ENCODE results near the gene PSKH1. TPM values are rescaled to one million over a fixed set of nuclear protein-coding genes. Genes with fewer than 3 reads are reported as not detected.

PSKH1 gene
- total RNA-seq: 10.6 and 12.5 TPM in 2 replicates

DNA sequence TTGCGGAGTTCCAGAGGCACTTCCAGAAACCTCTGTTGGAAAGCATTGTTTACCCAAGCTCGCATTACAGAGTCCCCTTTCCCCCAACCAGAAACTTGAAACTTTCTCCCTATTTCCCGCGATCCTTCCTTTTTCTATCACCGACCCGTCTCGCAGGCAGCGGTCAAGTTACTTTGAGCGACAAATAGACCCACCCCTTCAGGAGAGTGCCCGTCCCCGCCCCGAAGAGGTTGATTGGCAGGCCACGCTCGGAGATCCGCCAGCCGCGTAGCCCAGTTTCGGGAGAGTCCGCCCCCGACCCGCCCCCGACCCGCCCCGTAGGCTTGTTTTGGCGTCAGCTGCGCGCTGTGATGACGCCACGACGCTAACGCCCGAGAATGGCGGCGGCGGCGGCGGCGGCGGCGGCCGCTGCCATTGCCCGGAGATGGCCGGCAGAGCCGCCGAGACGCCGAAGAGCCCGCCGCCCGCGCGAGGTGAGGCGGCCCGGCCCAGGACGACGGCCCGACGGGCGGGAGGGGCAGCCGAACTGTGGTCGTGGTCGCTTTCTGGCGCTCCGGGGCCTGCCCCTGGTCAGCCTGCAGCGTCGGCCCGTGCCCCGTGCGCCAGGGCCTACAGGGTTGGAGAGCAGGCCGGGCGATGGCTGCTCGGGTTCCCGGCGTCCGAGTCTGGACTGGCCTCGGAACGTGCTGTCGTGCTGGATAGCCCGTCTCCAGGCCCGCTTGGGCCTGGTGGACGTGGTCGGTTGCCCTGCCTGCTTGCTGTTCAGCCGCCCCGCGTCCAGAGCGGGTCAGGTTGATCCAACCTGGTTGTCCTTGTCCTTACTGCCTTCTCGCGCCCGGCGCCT lies at the start of gene PSKH1:
PSKH1 (plus strand) TSS at position 356 of the 844 bp plus-strand sequence. CDS start 15,496 bp downstream, outside the sequence.

DNA sequence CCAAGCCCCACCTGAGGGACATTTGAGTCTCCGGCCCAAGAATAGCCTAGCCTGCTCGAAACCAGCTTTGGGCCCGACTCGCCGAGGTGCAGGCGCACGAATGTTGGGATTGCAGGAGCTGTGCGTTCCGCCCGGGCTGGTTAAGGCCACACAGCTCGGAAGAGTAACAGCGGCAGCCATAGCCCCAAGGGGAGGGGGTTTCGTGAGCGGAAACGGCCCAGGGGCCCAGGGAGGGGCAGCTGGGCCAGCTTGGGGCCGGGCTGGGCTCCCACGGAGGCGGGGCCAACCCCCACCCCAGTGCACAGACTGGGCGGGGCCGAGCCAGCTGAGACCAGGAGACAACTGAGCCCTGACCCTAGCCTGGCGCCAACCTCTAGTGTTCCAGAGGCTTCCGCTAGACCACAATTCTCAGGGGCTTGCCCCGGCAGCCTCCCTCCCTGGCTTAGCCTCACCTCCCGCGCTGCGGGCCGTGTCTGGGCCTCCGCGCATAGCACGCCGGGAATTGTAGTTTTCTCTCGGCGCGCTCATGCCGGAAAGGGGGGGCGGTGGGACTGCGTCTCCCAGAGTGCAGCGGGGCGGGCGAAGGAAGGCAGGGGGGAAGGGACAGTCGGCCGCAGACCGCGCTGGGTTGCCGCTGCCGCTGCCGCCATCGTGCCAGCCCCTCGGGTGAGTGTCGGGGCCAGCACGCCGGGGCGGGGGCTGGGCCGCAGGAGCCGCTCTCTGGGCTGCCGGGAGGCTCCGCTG lies 46.6 kb upstream of the PSKH1 start, which contains the start of gene NUTF2:
NUTF2 (plus strand) TSS at position 614 of the 744 bp plus-strand sequence. CDS start 18,198 bp downstream, outside the sequence.

DNA sequence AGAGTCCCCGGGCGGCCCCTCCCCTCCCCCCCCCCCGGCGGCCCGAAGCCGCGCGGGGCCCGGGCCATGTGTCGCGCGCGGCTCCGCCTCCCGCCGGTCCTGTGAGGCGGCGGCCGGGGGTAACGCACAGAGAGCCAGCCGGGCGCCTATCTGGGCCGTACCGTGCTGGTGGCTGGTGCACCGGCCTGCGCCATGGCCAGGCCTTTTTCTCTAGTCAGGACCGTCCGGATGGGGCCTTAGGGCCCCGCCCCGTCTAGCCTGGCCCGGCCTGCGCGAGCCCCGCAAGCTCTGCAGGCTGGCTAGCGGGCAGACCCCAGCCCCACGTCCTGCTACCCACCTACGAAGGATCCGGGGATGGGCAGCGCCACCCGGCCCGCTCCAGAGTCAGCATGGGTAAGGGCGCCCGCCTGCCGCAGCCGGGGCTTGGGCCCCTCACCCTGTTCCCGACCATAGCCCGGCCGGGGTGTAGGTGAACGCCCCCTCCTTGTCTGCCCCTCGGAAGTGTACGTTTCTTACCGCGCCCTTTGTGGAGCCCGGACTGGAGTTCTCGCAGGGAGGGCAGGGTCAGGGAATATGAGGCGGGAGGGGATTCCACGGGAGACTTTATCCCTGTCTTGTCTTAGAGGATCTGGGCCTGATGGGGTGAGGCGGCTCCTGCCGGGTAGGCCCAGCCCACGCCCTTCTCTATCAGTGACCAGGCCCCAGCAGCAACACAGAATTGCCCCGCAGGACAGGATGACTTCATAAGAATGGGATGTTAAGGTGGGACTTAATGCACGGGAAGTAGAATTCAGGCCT lies 45.8 kb upstream of the PSKH1 start, which contains the start of gene CENPT:
CENPT (minus strand) TSS at position 630 of the 798 bp plus-strand sequence. CDS start 13,834 bp downstream, outside the sequence.

DNA sequence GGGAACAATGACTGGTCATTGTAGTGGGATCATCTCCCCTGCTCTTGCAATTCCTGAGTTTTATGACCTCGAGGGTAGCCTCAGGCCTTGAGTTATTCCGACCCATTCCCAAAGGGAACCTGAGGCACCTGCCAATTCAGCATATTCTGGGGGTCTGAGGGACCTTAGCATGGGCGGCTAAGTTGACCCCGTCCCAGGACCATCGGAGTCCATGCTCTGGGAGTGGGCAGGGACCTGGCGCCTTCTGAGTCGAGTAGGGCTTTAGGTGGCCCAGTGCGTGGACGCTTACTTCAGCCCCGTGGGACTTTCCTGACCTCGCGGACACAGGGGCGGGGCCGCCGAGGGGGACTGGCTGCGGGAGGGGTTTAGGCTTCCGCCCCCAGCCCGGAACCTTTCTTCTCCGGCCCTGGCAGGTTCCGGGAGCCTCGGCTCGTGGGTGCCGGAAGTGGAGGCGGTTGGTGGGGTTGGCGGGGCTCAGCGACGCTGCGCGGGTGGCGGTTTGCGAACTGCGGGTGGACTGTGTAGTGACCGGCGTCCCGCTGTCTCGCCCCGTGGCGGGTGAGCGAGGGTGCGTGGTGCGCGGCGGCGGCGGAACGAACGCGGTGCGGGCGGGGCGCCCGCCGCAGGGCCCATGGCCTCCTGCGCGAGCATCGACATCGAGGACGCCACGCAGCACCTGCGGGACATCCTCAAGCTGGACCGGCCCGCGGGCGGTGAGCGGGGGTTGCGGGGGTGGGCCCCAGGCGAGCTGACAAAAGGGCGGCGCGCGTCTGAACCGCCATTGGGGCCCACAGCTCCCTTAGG lies 20.2 kb upstream of the PSKH1 start, which contains the start of gene EDC4:
EDC4 (plus strand) TSS at position 422 of the 804 bp plus-strand sequence; CDS start at position 632, 210 bp downstream.

DNA sequence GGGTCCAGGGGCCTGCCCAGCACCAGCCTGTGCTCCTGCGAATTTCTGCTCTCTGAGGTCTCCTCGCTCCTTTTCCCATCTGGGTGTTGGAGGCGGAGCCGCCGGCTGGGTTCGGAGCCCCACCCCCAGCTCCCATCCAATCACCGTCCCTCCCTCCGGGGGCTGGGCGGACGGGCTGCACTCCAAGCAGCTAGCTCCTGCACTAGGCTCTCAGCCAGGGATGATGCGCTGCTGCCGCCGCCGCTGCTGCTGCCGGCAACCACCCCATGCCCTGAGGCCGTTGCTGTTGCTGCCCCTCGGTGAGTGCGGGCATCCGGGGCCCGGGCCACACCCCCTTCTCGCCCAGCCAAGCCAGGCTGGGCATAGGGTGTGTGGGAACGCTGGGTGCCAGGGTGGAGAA lies 8.4 kb upstream of the PSKH1 start, which contains the start of gene NRN1L:
NRN1L (plus strand) TSS at position 202 of the 400 bp plus-strand sequence; CDS start at position 221, 19 bp downstream.

DNA sequence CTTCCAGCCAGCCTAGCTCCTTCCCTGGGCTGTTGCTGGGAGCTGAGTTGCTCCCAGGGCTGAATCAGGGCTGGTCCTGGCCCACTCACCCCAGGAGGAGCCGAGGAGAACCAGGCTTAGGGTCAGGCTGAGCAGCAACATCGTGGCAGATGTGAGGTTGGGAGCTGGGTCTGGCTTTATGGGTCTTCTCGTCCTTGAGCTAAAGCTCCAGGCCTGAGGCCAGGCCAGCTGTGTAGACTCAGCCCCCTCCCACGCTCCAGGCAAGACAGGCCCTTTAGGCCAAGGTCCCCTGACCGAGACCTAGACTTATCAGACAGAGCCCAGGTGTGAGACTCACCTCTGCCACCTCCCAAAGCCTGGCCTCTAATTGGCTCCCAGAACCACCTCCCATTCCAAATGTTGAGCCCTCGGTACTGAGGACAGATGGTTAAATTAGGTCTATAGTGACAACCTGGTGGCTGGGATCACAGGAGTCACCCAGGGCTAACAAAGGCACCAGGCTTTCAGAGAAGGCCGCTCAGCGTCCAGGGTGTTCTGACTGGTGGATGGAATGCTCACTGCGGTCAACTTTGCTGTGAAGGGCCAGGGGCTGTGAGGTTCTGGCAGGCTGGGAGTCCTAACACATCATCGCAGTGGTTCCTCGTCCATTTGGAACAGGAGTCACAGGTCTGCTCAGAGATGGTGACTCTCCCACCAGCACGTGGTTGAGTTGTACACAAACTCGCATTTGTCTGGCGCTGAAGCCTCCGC lies 38.8 kb downstream of the PSKH1 start, which contains the start of gene CTRL:
CTRL (minus strand) TSS at position 151 of the 750 bp plus-strand sequence; CDS start at position 141, 10 bp downstream.

DNA sequence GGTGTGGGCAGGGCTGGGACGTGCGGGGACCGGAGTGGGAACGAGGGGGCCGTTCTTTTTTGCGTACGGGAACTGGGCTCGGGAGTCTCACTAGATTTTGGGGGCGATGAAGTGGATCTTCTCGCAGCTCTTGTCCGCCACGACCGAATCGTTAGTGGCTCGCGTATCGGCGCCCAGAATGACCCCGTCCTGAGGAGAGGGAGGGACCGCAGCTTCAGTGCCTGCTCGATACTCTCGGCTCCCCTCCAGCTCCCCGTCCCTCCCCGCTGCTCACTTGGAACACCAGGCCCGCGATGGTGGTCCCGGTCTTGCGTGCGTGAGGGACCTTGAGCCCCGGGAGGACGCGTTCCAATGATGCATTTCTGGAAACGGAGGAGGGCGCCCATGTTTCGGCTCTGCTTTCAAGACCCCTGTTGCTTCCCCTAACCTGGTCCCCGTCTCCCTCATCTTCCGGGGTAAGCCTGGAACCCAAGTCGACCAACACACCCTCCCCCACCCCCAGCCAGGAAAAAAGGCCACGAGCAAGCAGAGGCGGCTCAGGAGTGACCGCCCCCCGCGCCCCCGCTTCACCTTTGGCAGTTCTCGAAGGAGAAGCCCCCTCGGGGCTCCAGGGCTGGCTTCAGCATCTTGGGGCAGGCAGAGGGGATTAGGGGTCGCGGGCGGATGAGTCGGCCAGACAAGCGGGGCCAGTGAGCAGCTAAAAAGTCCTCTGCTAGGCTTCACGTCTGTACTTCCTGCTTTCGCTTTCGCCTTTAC lies 43.2 kb downstream of the PSKH1 start, which contains the start of gene PSMB10:
PSMB10 (minus strand) TSS at position 727 of the 756 bp plus-strand sequence; CDS start at position 626, 101 bp downstream.

DNA sequence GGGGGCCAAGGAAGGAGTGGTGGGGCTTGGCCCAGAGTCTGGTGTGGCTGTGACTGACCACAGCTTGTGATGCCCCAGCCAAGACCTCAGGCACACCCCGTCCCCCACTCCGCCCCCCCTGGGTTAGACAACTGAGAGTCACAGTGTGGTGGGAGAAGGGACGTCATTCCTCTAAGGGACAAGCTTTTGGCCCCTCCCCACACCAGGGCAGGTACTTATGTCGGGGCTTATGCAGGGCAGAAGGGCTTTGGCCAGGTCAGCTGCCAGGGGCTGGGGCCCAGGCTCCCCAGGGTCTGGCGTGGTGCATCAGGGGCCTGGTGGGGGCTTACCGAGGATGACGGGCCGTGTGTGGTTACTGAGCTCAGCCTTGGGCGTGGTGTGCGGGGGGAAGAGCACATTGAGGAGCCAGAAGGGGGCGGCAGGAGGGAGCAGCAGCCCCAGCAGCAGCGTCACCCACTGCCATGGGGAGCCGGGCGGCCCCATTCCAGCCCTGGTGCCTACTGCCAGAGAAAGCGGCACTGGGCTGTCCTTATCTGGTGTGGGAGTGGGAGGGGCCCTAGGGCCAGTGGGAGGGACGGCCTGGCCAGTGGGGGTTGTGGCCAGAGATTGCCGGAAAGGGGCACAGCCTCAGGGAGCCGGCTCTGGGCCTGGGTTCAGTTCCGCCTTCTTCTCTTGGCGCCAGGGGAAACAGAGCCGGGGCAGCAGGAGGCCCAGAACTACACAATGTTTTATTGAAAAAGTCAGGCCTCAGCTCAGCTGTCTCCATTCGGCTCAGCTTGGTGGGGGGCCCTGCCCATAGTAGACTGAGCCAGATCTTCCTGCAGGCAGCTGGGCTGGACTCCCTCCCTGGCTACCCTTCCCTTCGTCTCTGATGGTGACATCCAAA lies 50.8 kb downstream of the PSKH1 start, which contains the start of gene LCAT:
LCAT (minus strand) TSS at position 502 of the 886 bp plus-strand sequence; CDS start at position 483, 19 bp downstream.

DNA sequence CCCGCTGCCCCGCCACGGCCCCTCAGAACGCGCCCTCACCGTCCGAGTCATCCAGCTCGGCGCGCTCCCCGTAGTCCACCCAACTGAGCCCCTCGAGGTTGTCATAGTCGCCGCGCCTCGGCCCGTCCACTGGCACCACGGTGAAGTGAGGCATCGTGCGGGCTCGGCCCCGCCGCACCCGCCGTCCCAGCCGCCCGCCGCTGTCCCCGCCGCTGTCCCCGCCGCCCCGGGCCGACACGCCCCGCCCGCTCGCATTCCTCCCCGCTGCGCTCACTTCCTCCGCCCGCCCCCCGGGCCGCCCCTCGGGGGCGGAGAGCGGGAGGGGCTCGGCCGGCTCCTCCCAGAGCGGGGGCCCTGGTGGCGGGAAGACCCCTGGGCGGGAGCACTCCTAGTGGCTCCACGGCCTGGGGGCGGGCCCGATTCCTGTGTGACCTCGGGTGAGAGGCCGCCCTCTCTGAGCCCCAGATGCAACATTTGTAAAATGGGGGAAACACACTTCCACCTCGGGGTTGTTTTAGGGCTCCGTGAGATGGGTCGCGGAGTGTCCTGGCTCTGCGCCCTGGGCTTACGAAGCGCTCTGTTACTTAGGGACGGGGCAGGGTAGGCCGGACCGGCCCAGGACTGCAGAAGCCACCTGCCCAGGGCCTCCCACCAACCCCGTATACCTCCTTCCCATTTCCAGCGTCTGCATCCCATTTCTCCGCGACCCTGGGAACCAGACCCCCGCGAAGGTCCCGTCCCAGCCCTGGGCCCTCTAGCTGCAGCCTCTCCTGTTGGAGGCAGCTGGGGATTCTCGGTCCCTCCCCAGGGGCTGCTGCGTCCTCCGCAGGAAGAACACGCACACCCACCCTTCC lies 75.6 kb downstream of the PSKH1 start, which contains the start of gene SLC12A4:
SLC12A4 (minus strand) TSS at position 238 of the 854 bp plus-strand sequence; CDS start at position 154, 84 bp downstream.

Other genes starting within 250 kb of the PSKH1 start
- 0.15 and 0.34 TPM in 2 replicates for gene CARMIL2, start 248.1 kb upstream of the PSKH1 start, total RNA-seq
- 41.9 and 47.7 TPM in 2 replicates for gene ACD, start 233.0 kb upstream of the PSKH1 start, total RNA-seq
- gene PARD6A, start 232.3 kb upstream of the PSKH1 start, total RNA-seq: 1.8 and 3.0 TPM in 2 replicates
- gene ENKD1, start 226.5 kb upstream of the PSKH1 start, total RNA-seq: 16.5 and 17.7 TPM in 2 replicates
- gene C16orf86, start 226.4 kb upstream of the PSKH1 start, total RNA-seq: 3.5 and 4.9 TPM in 2 replicates
- 11.0 and 12.1 TPM in 2 replicates for gene GFOD2, start 173.9 kb upstream of the PSKH1 start, total RNA-seq
- gene RANBP10, start 86.7 kb upstream of the PSKH1 start, total RNA-seq: 4.0 and 4.4 TPM in 2 replicates
- gene TSNAXIP1, start 86.4 kb upstream of the PSKH1 start, total RNA-seq: 0.17 and 1.2 TPM in 2 replicates
- gene THAP11, start 50.9 kb upstream of the PSKH1 start, total RNA-seq: 35.1 and 35.2 TPM in 2 replicates
- gene NUTF2, start 46.3 kb upstream of the PSKH1 start, total RNA-seq: 154 and 200 TPM in 2 replicates
- 38.0 and 38.8 TPM in 2 replicates for gene CENPT, start 45.6 kb upstream of the PSKH1 start, total RNA-seq
- 48.5 and 62.5 TPM in 2 replicates for gene EDC4, start 20.2 kb upstream of the PSKH1 start, total RNA-seq
- gene NRN1L, start 8.4 kb upstream of the PSKH1 start, total RNA-seq: 0.30 and 0.50 TPM in 2 replicates
- 1.0 and 1.3 TPM in 2 replicates for gene CTRL, start 38.6 kb downstream of the PSKH1 start, total RNA-seq
- gene PSMB10, start 43.6 kb downstream of the PSKH1 start, total RNA-seq: 40.0 and 47.4 TPM in 2 replicates
- 10.1 and 11.6 TPM in 2 replicates for gene LCAT, start 50.9 kb downstream of the PSKH1 start, total RNA-seq
- gene SLC12A4, start 75.4 kb downstream of the PSKH1 start, total RNA-seq: 29.4 and 33.1 TPM in 2 replicates
- gene DPEP3, start 87.2 kb downstream of the PSKH1 start, total RNA-seq: not detected in 2 replicates
- not detected in 2 replicates for gene DPEP2, start 106.2 kb downstream of the PSKH1 start, total RNA-seq
- not detected in 2 replicates for gene DPEP2NB, start 122.7 kb downstream of the PSKH1 start, total RNA-seq
- gene DDX28, start 130.0 kb downstream of the PSKH1 start, total RNA-seq: 6.4 and 7.7 TPM in 2 replicates
- gene DUS2, start 130.0 kb downstream of the PSKH1 start, total RNA-seq: 19.5 and 22.0 TPM in 2 replicates
- 9.1 and 10.9 TPM in 2 replicates for gene NFATC3, start 192.1 kb downstream of the PSKH1 start, total RNA-seq